ENCODE data around the gene CNTNAP2.

Gene CNTNAP2

GRCh38 chr7:146346096-146346495, 229.5 kb downstream of the CNTNAP2 start:
- ChIA-PET POLR2A (interaction anchor here (1.4 kb wide), 1 partner anchor 16 kb away, joined by 3 read pairs; no protein-coding TSS in a partner anchor), CTCF (interaction anchor here (1.4 kb wide), 1 partner anchor 11 kb away, joined by 4 read pairs; no protein-coding TSS in a partner anchor)
- TF ChIP-seq CTBP1 (IDR thresholded peaks at IDR 0.05; ENCODE audit: borderline replicate concordance) (no peak), SP1 (IDR thresholded peaks at IDR 0.05) (no peak), ELF4 (IDR thresholded peaks at IDR 0.05) (no peak), NFRKB (IDR thresholded peaks at IDR 0.05) (no peak), L3MBTL2 (conservative IDR thresholded peaks at IDR 0.05) (no peak), FOXA1 (IDR thresholded peaks at IDR 0.05) (no peak)
- DNase-seq (ENCODE audit: extremely low spot score), result no peak

- DNase-seq (ENCODE audit: extremely low spot score), result peak; percentile 22
- TF ChIP-seq FOXK2 (IDR thresholded peaks at IDR 0.05) (no peak), TARDBP (IDR thresholded peaks at IDR 0.05) (no peak), L3MBTL2 (conservative IDR thresholded peaks at IDR 0.05) (no peak), FOXM1 (IDR thresholded peaks at IDR 0.05; ENCODE audit: borderline replicate concordance) (no peak), ELF4 (IDR thresholded peaks at IDR 0.05) (no peak), ZNF384 (IDR thresholded peaks at IDR 0.05) (no peak)
- CTCF ChIA-PET, result no interaction called here
- POLR2A ChIA-PET, result no interaction called here
These were observed 238.6 kb downstream of the CNTNAP2 start for GRCh38 chr7:146355216-146355615.

GRCh38 chr7:146359176-146359575, 242.6 kb downstream of the CNTNAP2 start:
- CTCF ChIA-PET, result no interaction called here
- POLR2A ChIA-PET, result no interaction called here
- DNase-seq (ENCODE audit: extremely low spot score), result no peak
- TF ChIP-seq FOXK2 (IDR thresholded peaks at IDR 0.05), result no peak
- TF ChIP-seq NFRKB (IDR thresholded peaks at IDR 0.05), result no peak
- TF ChIP-seq ARNT (IDR thresholded peaks at IDR 0.05), result no peak
- no peak for TF ChIP-seq LEF1 (IDR thresholded peaks at IDR 0.05; ENCODE audit: borderline replicate concordance)
- no peak for TF ChIP-seq ELF4 (IDR thresholded peaks at IDR 0.05)
- TF ChIP-seq ZNF384 (IDR thresholded peaks at IDR 0.05), result no peak
- TF ChIP-seq BHLHE40 (IDR thresholded peaks at IDR 0.05; ENCODE audit: borderline replicate concordance), result no peak
- no peak for TF ChIP-seq SUZ12 (IDR thresholded peaks at IDR 0.05)
- no peak for TF ChIP-seq FOXA1 (IDR thresholded peaks at IDR 0.05)
- TF ChIP-seq FOXM1 (IDR thresholded peaks at IDR 0.05; ENCODE audit: borderline replicate concordance), result no peak
- no peak for TF ChIP-seq TARDBP (IDR thresholded peaks at IDR 0.05)
- TF ChIP-seq HDGF (IDR thresholded peaks at IDR 0.05; ENCODE audit: borderline replicate concordance), result no peak
- TF ChIP-seq CTBP1 (IDR thresholded peaks at IDR 0.05; ENCODE audit: borderline replicate concordance), result no peak
- TF ChIP-seq L3MBTL2 (conservative IDR thresholded peaks at IDR 0.05), result no peak
- no peak for TF ChIP-seq SP1 (IDR thresholded peaks at IDR 0.05)
- TF ChIP-seq PKNOX1 (IDR thresholded peaks at IDR 0.05), result no peak

DNA sequence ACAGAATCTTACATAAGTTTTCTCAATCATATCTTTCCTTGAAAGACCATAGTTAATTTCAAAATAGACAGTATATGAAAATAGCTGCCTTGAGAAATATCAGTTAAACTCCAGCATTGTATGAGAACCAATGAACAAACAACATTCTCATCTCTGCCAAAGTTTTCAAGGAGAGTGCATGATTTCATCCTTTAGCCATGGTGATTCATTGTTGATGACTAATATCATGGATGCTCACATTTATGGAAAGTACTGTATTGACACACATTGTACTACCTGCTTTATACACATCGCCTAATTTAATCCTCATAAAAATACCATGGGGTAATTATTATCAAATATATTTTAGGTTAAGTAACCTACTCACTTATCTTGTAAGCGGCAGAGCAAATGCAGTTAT, 250.3 kb downstream of the CNTNAP2 start:
- DNase-seq (ENCODE audit: extremely low spot score), result no peak
- CTCF ChIA-PET, result interaction anchor here (0.6 to 1.0 kb wide), 2 partner anchors 277 to 350 kb away, joined by 3 read pairs; no protein-coding TSS in a partner anchor
- POLR2A ChIA-PET, result no interaction called here
- no peak for TF ChIP-seq HDGF (IDR thresholded peaks at IDR 0.05; ENCODE audit: borderline replicate concordance)
- TF ChIP-seq BHLHE40 (IDR thresholded peaks at IDR 0.05; ENCODE audit: borderline replicate concordance), result no peak
- TF ChIP-seq FOXA1 (IDR thresholded peaks at IDR 0.05), result no peak
- no peak for TF ChIP-seq FOXK2 (IDR thresholded peaks at IDR 0.05)
- no peak for TF ChIP-seq CTBP1 (IDR thresholded peaks at IDR 0.05; ENCODE audit: borderline replicate concordance)
- TF ChIP-seq FOXM1 (IDR thresholded peaks at IDR 0.05; ENCODE audit: borderline replicate concordance), result no peak
- no peak for TF ChIP-seq TARDBP (IDR thresholded peaks at IDR 0.05)
- TF ChIP-seq PKNOX1 (IDR thresholded peaks at IDR 0.05), result no peak
- no peak for TF ChIP-seq L3MBTL2 (conservative IDR thresholded peaks at IDR 0.05)
- TF ChIP-seq NFRKB (IDR thresholded peaks at IDR 0.05), result no peak
- no peak for TF ChIP-seq ZNF384 (IDR thresholded peaks at IDR 0.05)
- no peak for TF ChIP-seq SUZ12 (IDR thresholded peaks at IDR 0.05)
- no peak for TF ChIP-seq SP1 (IDR thresholded peaks at IDR 0.05)
- no peak for TF ChIP-seq ELF4 (IDR thresholded peaks at IDR 0.05)
- no peak for TF ChIP-seq LEF1 (IDR thresholded peaks at IDR 0.05; ENCODE audit: borderline replicate concordance)
- no peak for TF ChIP-seq ARNT (IDR thresholded peaks at IDR 0.05)

DNA sequence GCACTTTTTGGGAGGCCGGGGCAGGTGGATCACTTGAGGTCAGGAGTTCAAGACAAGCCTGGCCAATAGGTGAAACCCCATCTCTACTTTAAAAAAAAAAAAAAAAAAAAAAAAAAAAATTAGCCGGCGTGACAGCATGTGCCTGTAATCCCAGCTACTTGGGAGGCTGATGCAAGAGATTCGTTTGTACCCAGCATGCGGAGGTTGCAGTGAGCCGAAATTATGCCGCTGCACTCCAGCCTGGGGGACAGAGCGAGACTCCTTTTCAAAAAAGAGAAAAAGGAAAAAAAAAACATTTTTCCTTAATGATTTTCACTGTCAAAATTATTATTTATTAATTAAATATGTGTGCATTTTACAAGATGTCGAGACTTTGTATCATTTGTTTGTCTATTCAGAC, 253.6 kb downstream of the CNTNAP2 start:
- ChIA-PET POLR2A (no interaction called here), CTCF (no interaction called here)
- no peak for DNase-seq (ENCODE audit: extremely low spot score)
- TF ChIP-seq LEF1 (IDR thresholded peaks at IDR 0.05; ENCODE audit: borderline replicate concordance) (no peak), L3MBTL2 (conservative IDR thresholded peaks at IDR 0.05) (no peak), FOXK2 (IDR thresholded peaks at IDR 0.05) (no peak), FOXM1 (IDR thresholded peaks at IDR 0.05; ENCODE audit: borderline replicate concordance) (no peak), CTBP1 (IDR thresholded peaks at IDR 0.05; ENCODE audit: borderline replicate concordance) (no peak), BHLHE40 (IDR thresholded peaks at IDR 0.05; ENCODE audit: borderline replicate concordance) (no peak), ELF4 (IDR thresholded peaks at IDR 0.05) (no peak), TARDBP (IDR thresholded peaks at IDR 0.05) (no peak), FOXA1 (IDR thresholded peaks at IDR 0.05) (no peak), PKNOX1 (IDR thresholded peaks at IDR 0.05) (no peak), ZNF384 (IDR thresholded peaks at IDR 0.05) (no peak), NFRKB (IDR thresholded peaks at IDR 0.05) (no peak), ARNT (IDR thresholded peaks at IDR 0.05) (no peak), SUZ12 (IDR thresholded peaks at IDR 0.05) (no peak), SP1 (IDR thresholded peaks at IDR 0.05) (no peak), HDGF (IDR thresholded peaks at IDR 0.05; ENCODE audit: borderline replicate concordance) (no peak)

DNA sequence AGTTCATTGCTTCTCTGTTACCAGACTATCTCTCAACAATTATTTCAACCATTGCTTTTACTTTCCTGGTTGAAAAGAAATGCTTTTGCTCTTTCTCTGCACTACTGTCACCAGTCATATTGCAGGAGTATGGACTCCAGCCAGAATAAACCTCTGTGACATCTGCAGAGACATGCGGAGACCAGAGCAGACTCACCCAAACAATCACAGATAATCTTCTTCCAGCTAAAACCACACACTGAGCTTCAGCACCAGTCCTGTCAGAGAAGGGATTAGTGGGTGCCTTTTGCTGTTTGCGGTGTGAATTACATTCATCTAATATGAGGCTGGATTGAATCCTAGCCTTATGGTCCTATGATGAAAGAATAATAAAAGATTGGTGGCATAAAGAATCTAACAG, 258.6 kb downstream of the CNTNAP2 start:
- ChIA-PET POLR2A (no interaction called here), CTCF (no interaction called here)

More for the DNA sequence above, 258.6 kb downstream of the CNTNAP2 start:
- TF ChIP-seq HDGF (IDR thresholded peaks at IDR 0.05; ENCODE audit: borderline replicate concordance) (no peak), ARNT (IDR thresholded peaks at IDR 0.05) (no peak), BHLHE40 (IDR thresholded peaks at IDR 0.05; ENCODE audit: borderline replicate concordance) (no peak), SP1 (IDR thresholded peaks at IDR 0.05) (no peak), TARDBP (IDR thresholded peaks at IDR 0.05) (no peak), FOXK2 (IDR thresholded peaks at IDR 0.05) (no peak)
- no peak for DNase-seq (ENCODE audit: extremely low spot score)
